ENCODE data around the gene TLCD2. TPM values are rescaled to one million over a fixed set of nuclear protein-coding genes. Genes with fewer than 3 reads are reported as not detected.
A peak's percentile ranks its signal among the peaks of the same experiment; 100 is the strongest.

The TLCD2 gene
- total and polyA plus RNA-seq, 2 of the 13 experiments (the other 11 are each of a cell fraction or from before 2014, with no cell fraction given): 0.90 to 1.1 TPM

- TF ChIP-seq ZHX1 (CRISPR knock-in tag; IDR thresholded peaks at IDR 0.05; ENCODE audit: low read depth) (peak; percentile 85), ZNF570 (CRISPR knock-in tag; IDR thresholded peaks at IDR 0.05; ENCODE audit: borderline replicate concordance) (no peak), ATF3 (CRISPR knock-in tag; IDR thresholded peaks at IDR 0.05) (no peak; the same call in 1 of the 2 replicates), ELF1 (CRISPR knock-in tag; IDR thresholded peaks at IDR 0.05) (peak; percentile 82), TAF15 (IDR thresholded peaks at IDR 0.05; ENCODE audit: low read depth, low read length, poor library complexity, severe bottlenecking) (no peak), ZBTB42 (CRISPR knock-in tag; IDR thresholded peaks at IDR 0.05) (no peak), MAF1 (CRISPR knock-in tag; IDR thresholded peaks at IDR 0.05; ENCODE audit: borderline replicate concordance) (no peak), MATR3 (CRISPR knock-in tag; IDR thresholded peaks at IDR 0.05) (no peak), NR1H2 (CRISPR knock-in tag; IDR thresholded peaks at IDR 0.05; ENCODE audit: borderline replicate concordance, low read depth) (no peak), CSRNP2 (CRISPR knock-in tag; conservative IDR thresholded peaks at IDR 0.05; ENCODE audit: low read depth) (no peak), WIZ (CRISPR knock-in tag; IDR thresholded peaks at IDR 0.05) (no peak), ZNF652 (CRISPR knock-in tag; IDR thresholded peaks at IDR 0.05; ENCODE audit: borderline replicate concordance, low read depth) (no peak), ZNF205 (CRISPR knock-in tag; IDR thresholded peaks at IDR 0.05) (peak; percentile 83; the same call in 1 of the 2 replicates), ZNF761 (CRISPR knock-in tag; conservative IDR thresholded peaks at IDR 0.05) (no peak), AGO2 (optimal IDR thresholded peaks at IDR 0.05; ENCODE audit: low read depth, low read length) (peak; percentile 91), ZNF589 (CRISPR knock-in tag; conservative IDR thresholded peaks at IDR 0.05) (no peak)
Observed at GRCh38 chr17:1684378-1685189, 25.6 kb downstream of the TLCD2 start, which contains the start of gene PRPF8 (continued).

Measured in HepG2 (cell line).